ENCODE data around the gene CXCR2. TPM values are rescaled to one million over a fixed set of nuclear protein-coding genes. Genes with fewer than 3 reads are reported as not detected.

Gene CXCR2
- total RNA-seq, 2 donors from 2014 or later = 0.35 to 0.59 TPM

DNA sequence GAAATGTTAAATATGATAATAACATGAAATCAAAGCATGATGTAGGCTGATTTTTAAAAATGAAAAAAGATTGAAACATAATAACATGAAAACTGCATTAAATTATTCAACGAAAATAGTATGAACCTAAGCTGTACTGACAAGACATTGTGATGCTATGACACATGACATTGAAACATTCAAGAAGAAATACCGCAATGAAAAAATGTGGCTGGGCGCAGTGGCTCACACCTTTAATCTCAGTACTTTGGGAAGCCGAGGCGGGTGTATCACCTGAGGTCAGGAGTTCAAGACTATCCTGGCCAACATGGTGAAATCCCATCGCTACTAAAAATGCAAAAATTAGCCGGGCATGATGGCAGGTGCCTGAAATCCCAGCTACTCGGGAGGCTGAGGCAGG is 26.3 kb downstream of the CXCR2 start:
- no peak overlapping the region for H3K4me3 ChIP-seq
- no peak for DNase-seq (ENCODE audit: low spot score)
- no peaks in the 10 kb centered on the region for H3K9me3 ChIP-seq
- no peaks in the 10 kb centered on the region for H3K36me3 ChIP-seq
- H3K27ac ChIP-seq = no peak overlapping the region
- TF ChIP-seq, protein P1, sequence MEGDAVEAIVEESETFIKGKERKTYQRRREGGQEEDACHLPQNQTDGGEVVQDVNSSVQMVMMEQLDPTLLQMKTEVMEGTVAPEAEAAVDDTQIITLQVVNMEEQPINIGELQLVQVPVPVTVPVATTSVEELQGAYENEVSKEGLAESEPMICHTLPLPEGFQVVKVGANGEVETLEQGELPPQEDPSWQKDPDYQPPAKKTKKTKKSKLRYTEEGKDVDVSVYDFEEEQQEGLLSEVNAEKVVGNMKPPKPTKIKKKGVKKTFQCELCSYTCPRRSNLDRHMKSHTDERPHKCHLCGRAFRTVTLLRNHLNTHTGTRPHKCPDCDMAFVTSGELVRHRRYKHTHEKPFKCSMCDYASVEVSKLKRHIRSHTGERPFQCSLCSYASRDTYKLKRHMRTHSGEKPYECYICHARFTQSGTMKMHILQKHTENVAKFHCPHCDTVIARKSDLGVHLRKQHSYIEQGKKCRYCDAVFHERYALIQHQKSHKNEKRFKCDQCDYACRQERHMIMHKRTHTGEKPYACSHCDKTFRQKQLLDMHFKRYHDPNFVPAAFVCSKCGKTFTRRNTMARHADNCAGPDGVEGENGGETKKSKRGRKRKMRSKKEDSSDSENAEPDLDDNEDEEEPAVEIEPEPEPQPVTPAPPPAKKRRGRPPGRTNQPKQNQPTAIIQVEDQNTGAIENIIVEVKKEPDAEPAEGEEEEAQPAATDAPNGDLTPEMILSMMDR (IDR thresholded peaks at IDR 0.05) = no peak
- no peaks in the 10 kb centered on the region for H3K27me3 ChIP-seq
- H3K4me1 ChIP-seq = no peaks in the 10 kb centered on the region

DNA sequence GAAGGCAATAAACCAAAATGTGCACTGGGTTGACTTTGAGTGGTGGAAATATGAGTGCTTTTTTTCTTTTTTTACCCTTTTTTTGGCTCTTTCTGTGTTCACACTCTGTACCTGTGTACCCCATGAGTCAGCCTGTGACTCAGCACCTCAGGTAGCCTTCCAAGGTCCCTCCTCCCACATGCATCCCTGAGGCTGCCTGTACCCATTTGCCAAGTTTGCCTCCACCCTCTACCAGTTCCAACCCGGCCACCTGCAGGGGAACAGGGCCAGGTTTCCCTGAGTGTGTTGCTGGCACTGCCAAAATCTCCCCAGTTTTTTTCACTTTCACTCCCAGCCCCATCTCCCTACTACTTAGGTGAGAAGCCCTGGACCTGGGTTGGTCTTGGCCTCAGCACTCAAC is 26.9 kb downstream of the CXCR2 start:
- no peaks in the 10 kb centered on the region for H3K27me3 ChIP-seq
- TF ChIP-seq, protein P1 (IDR thresholded peaks at IDR 0.05) = no peak
- no peaks in the 10 kb centered on the region for H3K9me3 ChIP-seq
- H3K27ac ChIP-seq = no peak overlapping the region
- no peak for DNase-seq (ENCODE audit: low spot score)
- H3K36me3 ChIP-seq = no peaks in the 10 kb centered on the region
- no peaks in the 10 kb centered on the region for H3K4me1 ChIP-seq
- H3K4me3 ChIP-seq = no peak overlapping the region

DNA sequence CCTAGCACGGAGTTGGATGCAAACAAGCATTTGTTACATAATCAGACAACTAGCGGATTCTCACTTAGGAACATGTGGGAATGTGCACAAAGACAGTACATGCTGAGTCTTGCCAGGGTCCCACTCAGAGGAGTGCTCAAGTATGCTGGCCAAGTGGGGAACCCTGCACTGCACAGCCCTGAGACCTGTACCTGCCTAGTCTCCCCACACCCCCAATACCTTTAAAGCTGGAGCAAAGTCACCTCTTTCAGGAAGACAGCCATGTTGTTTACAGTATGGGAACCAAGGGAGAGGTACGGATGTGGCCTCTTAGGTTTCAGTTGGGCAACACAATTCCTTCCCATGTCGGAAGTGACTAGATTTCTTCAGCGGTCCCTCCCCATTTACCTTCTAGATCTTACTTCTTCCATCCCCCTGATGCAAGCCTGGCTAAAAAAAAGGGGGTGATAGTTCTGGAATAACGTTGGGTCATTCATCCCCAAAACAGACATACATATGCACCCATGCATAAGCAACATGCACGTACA is 30.2 kb downstream of the CXCR2 start:
- Histone ChIP-seq H3K4me1 (no peaks in the 10 kb centered on the region), H3K4me3 (no peak overlapping the region), H3K9me3 (no peaks in the 10 kb centered on the region), H3K36me3 (no peaks in the 10 kb centered on the region), H3K27ac (no peak overlapping the region), H3K27me3 (no peaks in the 10 kb centered on the region)
- DNase-seq (ENCODE audit: low spot score) = no peak
- TF ChIP-seq, protein P1 (IDR thresholded peaks at IDR 0.05) = no peak

DNA sequence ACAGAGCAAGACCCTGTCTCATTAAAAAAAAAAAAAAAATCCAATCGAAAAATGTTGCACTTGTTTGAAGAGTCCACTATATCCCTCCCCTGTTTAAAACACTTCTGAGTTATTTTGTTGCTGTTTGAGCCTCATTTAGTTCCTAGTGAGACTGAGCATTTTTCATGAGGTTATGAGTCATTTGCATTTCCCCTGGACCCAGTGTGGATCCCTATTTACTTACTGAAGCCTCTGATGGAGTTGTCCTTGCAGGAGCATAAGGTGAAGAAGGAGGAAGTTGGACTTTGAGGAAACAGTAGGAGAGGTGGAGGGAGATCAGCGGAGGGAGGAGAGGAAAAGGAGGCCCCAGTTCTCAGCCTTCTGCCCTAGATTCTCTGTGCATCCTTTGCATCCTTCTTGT is 35.8 kb downstream of the CXCR2 start:
- no peak overlapping the region for H3K4me3 ChIP-seq
- TF ChIP-seq, protein P1 (IDR thresholded peaks at IDR 0.05) = no peak
- no peaks in the 10 kb centered on the region for H3K36me3 ChIP-seq
- no peak overlapping the region for H3K27ac ChIP-seq
- no peak for DNase-seq (ENCODE audit: low spot score)
- no peaks in the 10 kb centered on the region for H3K27me3 ChIP-seq
- H3K9me3 ChIP-seq = no peaks in the 10 kb centered on the region
- no peaks in the 10 kb centered on the region for H3K4me1 ChIP-seq

DNA sequence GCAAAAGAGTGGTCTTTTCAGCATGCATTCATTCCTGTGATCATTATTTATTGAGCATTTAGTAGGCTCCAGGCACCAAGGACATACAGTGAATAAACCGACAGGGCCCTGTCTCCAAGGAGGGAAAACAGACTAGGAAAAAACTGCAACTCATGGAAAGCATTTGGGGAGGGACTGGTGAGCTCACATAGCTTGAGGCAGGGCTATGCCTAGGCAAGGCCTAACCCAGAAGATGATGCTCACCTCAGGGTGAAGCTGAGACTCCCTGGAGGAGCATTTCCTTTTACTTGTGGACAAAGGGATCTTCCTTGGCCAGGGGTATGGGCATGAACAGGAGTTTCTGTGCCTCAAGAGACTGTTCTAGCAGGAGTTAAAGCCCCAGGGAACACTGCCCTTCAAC is 37.0 kb downstream of the CXCR2 start:
- Histone ChIP-seq H3K9me3 (no peaks in the 10 kb centered on the region), H3K36me3 (no peaks in the 10 kb centered on the region), H3K4me1 (no peaks in the 10 kb centered on the region), H3K27ac (no peak overlapping the region), H3K4me3 (no peak overlapping the region), H3K27me3 (no peaks in the 10 kb centered on the region)
- DNase-seq (ENCODE audit: low spot score) = no peak
- TF ChIP-seq, protein P1 (IDR thresholded peaks at IDR 0.05) = no peak

DNA sequence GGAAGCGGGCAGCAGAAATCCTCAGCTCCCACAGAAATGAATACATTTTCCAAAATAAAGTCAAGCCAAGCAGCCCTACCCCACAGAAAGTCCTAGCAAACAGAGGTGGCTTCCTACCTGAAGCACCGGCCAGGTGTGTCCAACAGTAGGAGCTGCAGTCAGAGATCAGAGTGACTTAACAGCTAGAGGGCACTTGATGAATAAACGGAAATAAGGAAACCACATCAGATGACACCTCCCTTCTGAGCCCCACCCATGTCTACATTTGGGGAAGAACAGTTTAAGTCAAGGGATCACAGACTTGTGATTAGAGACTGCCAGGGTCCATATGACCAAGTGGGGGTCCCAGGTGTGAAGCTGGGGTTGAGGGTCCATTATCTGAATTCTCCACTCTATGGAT is 41.0 kb downstream of the CXCR2 start, which contains the start of gene CXCR1:
CXCR1 (minus strand) TSS at position 172 of the 400 bp plus-strand sequence. CDS start 1,751 bp downstream, outside the sequence.
- no peak within 1 kb of the TSS for H3K4me3 ChIP-seq
- no peak within 1 kb of the TSS for H3K27ac ChIP-seq
- no peaks in the 10 kb centered on the region for H3K4me1 ChIP-seq
- no peaks in the 10 kb centered on the region for H3K9me3 ChIP-seq
- H3K36me3 ChIP-seq = no peaks in the 10 kb centered on the region
- no peak for DNase-seq (ENCODE audit: low spot score)
- TF ChIP-seq, protein P1 (IDR thresholded peaks at IDR 0.05) = no peak
- H3K27me3 ChIP-seq = no peaks in the 10 kb centered on the region

All from right atrium auricular region (tissue), 2 donors.